PC-9 (cell line): ENCODE measurements around the gene LIPC. TPM values are rescaled to one million over a fixed set of nuclear protein-coding genes. Genes with fewer than 3 reads are reported as not detected.
A peak's percentile ranks its signal among the peaks of the same experiment; 100 is the strongest.

Source experiments
- BruUV-seq: library from RNA; stranded (reverse); fragments of 400-500 nt; replicated peaks from 2 replicates; lab custom pipeline; 2021; lab: Mats Ljungman, UMichigan
- CTCF ChIA-PET: fragments of 300-600 bp; sonication (Branson Sonifier 250); formaldehyde crosslinking; loops from one replicate; lab custom pipeline; 2022; ENCODE audit warnings: antibody characterized with exemption; lab: Charles Lee
- POLR2A ChIA-PET: fragments of 300-600 bp; sonication (Branson Sonifier 250); formaldehyde crosslinking; loops from one replicate; lab custom pipeline; 2022; ENCODE audit warnings: antibody characterized with exemption; ENCODE audit not compliant: unreplicated experiment; lab: Charles Lee
- DNase-seq, 2 experiments: peaks; one replicate each; pipeline versions ENCODE4 v3.0.0 to v3.0.0-alpha.2; 2015 to 2022; ENCODE audit warnings: mixed read lengths in 1 of 2
- H2AFZ ChIP-seq: fragments of 200-600 bp; sonication (generic); 2 replicates; pipeline ENCODE4 v1.8.1; 2017; ENCODE audit warnings: antibody characterized with exemption
- H3F3A ChIP-seq: fragments of 200-600 bp; sonication (generic); 2 replicates; pipeline ENCODE4 v1.8.1; 2017; ENCODE audit warnings: antibody characterized with exemption, mild to moderate bottlenecking, low read depth; ENCODE audit not compliant: insufficient read depth
- H3K27ac ChIP-seq: fragments of 200-600 bp; sonication (generic); 2 replicates; pipeline ENCODE4 v1.6.1; 2016; ENCODE audit warnings: mixed run types
- H3K27me3 ChIP-seq: fragments of 200-600 bp; sonication (generic); 2 replicates; pipeline ENCODE4 v1.6.1; 2016; ENCODE audit warnings: low read depth, mixed run types; ENCODE audit not compliant: insufficient read depth
- H3K36me3 ChIP-seq: fragments of 200-600 bp; sonication (generic); 2 replicates; pipeline ENCODE4 v1.6.1; 2016; ENCODE audit warnings: low read depth, mixed run types
- H3K4me1 ChIP-seq: fragments of 200-600 bp; sonication (generic); replicated peaks from 2 replicates; pipeline ENCODE4 v1.6.1; 2016; ENCODE audit warnings: mixed run types; ENCODE audit not compliant: insufficient read depth
- H3K4me2 ChIP-seq: fragments of 200-600 bp; sonication (generic); 2 replicates; pipeline ENCODE4 v1.6.1; 2017; ENCODE audit warnings: mixed run types
- H3K4me3 ChIP-seq: fragments of 200-600 bp; sonication (generic); 2 replicates; pipeline ENCODE4 v1.6.1; 2016; ENCODE audit warnings: mixed run types
- H3K79me2 ChIP-seq: fragments of 200-600 bp; sonication (generic); 2 replicates; pipeline ENCODE4 v1.6.1; 2017; ENCODE audit warnings: low read depth, mixed run types
- H3K9me2 ChIP-seq: fragments of 200-600 bp; sonication (generic); 2 replicates; pipeline ENCODE4 v1.8.1; 2017; ENCODE audit warnings: mild to moderate bottlenecking; ENCODE audit not compliant: insufficient read depth
- H3K9me3 ChIP-seq: fragments of 200-600 bp; sonication (generic); 2 replicates; pipeline ENCODE4 v1.8.1; 2016; ENCODE audit warnings: low read depth; ENCODE audit not compliant: insufficient read depth
- H4K20me1 ChIP-seq: fragments of 200-600 bp; sonication (generic); 2 replicates; pipeline ENCODE4 v1.8.1; 2017; ENCODE audit not compliant: insufficient read depth
- CTCF ChIP-seq: fragments of 200-600 bp; sonication (generic); conservative IDR thresholded peaks from 2 replicates; pipeline ENCODE4 v1.6.1; 2017; ENCODE audit warnings: mixed run types, antibody characterized with exemption, mild to moderate bottlenecking, moderate library complexity
- EZH2 ChIP-seq: fragments of 200-600 bp; sonication (generic); IDR thresholded peaks from 2 replicates; pipeline ENCODE4 v1.8.0; 2017; ENCODE audit warnings: antibody characterized with exemption, low read depth
- intact Hi-C: fragments of 100-400 bp; cut with micrococcal nuclease; formaldehyde crosslinking; loops from one replicate; pipeline ENCODE4 v1.10.0; 2022; ENCODE audit not compliant: unreplicated experiment
- total RNA-seq: library from RNA; stranded (reverse); gene quantifications from 2 replicates; pipeline ENCODE4 v1.2.3, GENCODE V29; 2021

Gene LIPC
- total RNA-seq, 1 experiment from 2014 or later, result not detected

GRCh38 chr15:58524247-58524646 is 92.5 kb downstream of the LIPC start:
- DNase-seq, result peak in 1 of 2 experiments; percentile 58
- H4K20me1 ChIP-seq, result no peaks in the 10 kb centered on the region
- BruUV-seq, result no TSS peak
- no peaks in the 10 kb centered on the region for H3K79me2 ChIP-seq
- no peaks in the 10 kb centered on the region for H3K9me3 ChIP-seq
- H3K4me3 ChIP-seq, result no peak overlapping the region
- H3K4me2 ChIP-seq, result no peak overlapping the region
- no peaks in the 10 kb centered on the region for H3K9me2 ChIP-seq
- intact Hi-C loops, result loop anchor here (5.0 to 10.0 kb wide), 2 partner anchors 297 to 851 kb away; partner anchors contain the start of gene MYO1E
- POLR2A ChIA-PET, result no interaction called here
- H3K27me3 ChIP-seq, result no peaks in the 10 kb centered on the region
- CTCF ChIA-PET, result no interaction called here
- no peaks in the 10 kb centered on the region for H3K36me3 ChIP-seq
- peaks cover 72% of the 10 kb centered on the region for H3K4me1 ChIP-seq
- peak overlapping the region; percentile 58 for H3K27ac ChIP-seq
- H2AFZ ChIP-seq, result no peak overlapping the region
- TF ChIP-seq CTCF, result no peak
- no peak for TF ChIP-seq EZH2
- H3F3A ChIP-seq, result peaks cover 20% of the 10 kb centered on the region; the same call in 1 of the 2 replicates

- Histone ChIP-seq H3F3A (peaks cover 20% of the 10 kb centered on the region; the same call in 1 of the 2 replicates), H2AFZ (no peak overlapping the region), H3K4me2 (no peak overlapping the region), H3K4me1 (peaks cover 62% of the 10 kb centered on the region), H3K79me2 (no peaks in the 10 kb centered on the region), H3K27me3 (no peaks in the 10 kb centered on the region), H3K9me3 (no peaks in the 10 kb centered on the region), H3K4me3 (no peak overlapping the region), H3K27ac (no peak overlapping the region), H3K36me3 (no peaks in the 10 kb centered on the region), H4K20me1 (no peaks in the 10 kb centered on the region), H3K9me2 (no peaks in the 10 kb centered on the region)
- no peak for DNase-seq
- CTCF ChIA-PET, result no interaction called here
- POLR2A ChIA-PET, result no interaction called here
- intact Hi-C loops, result loop anchor here (10.0 kb wide), 1 partner anchor 849 kb away; the partner anchor contains the start of gene MYO1E
- BruUV-seq, result no TSS peak
- TF ChIP-seq CTCF, result no peak
- TF ChIP-seq EZH2, result no peak
Observed at GRCh38 chr15:58525991-58526421, 94.2 kb downstream of the LIPC start.

- POLR2A ChIA-PET, result no interaction called here
- Histone ChIP-seq H3K79me2 (no peaks in the 10 kb centered on the region), H2AFZ (no peak overlapping the region), H3F3A (peaks cover 20% of the 10 kb centered on the region; the same call in 1 of the 2 replicates), H3K9me3 (no peaks in the 10 kb centered on the region), H3K27me3 (no peaks in the 10 kb centered on the region), H3K4me2 (no peak overlapping the region), H4K20me1 (no peaks in the 10 kb centered on the region), H3K4me1 (peaks cover 58% of the 10 kb centered on the region), H3K9me2 (no peaks in the 10 kb centered on the region), H3K27ac (no peak overlapping the region), H3K4me3 (no peak overlapping the region), H3K36me3 (no peaks in the 10 kb centered on the region)
- intact Hi-C loops, result loop anchor here (10.0 kb wide), 1 partner anchor 848 kb away; the partner anchor contains the start of gene MYO1E
- no peak for DNase-seq
- BruUV-seq, result no TSS peak
- TF ChIP-seq EZH2 (no peak), CTCF (no peak)
- CTCF ChIA-PET, result no interaction called here
Observed at GRCh38 chr15:58526647-58527192, 94.9 kb downstream of the LIPC start.
